Measurements from ENCODE around the gene SMARCC1.

The SMARCC1 gene

DNA sequence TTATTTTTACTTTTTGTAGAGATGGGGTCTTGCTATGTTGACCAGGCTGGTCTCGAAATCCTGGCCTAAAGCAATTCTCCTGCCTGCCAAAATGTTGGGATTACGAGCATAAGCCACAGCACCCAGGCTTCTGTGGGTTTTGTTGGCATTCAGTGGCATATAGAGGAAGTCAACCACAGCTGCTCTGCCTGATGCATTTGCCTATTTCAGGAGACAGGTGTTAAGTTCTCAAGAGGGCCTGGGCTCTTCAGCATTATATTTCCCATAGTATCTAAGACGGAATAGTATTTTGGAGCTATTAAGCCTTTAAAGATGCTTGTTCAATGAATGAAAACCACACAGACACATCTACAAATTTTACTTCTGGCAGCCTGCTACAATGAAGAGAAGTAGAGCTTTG lies 129.6 kb downstream of the SMARCC1 start:
- no peaks in the 10 kb centered on the region for H3K9me3 ChIP-seq
- no peaks in the 10 kb centered on the region for H3K27me3 ChIP-seq
- no peaks in the 10 kb centered on the region; the same call in 1 of the 2 replicates for H3K36me3 ChIP-seq
- no peak overlapping the region for H3K4me3 ChIP-seq (ENCODE audit: low read depth, low read length)
- no peak for DNase-seq
- H3K4me1 ChIP-seq, result no peaks in the 10 kb centered on the region
- TF ChIP-seq, protein P1, sequence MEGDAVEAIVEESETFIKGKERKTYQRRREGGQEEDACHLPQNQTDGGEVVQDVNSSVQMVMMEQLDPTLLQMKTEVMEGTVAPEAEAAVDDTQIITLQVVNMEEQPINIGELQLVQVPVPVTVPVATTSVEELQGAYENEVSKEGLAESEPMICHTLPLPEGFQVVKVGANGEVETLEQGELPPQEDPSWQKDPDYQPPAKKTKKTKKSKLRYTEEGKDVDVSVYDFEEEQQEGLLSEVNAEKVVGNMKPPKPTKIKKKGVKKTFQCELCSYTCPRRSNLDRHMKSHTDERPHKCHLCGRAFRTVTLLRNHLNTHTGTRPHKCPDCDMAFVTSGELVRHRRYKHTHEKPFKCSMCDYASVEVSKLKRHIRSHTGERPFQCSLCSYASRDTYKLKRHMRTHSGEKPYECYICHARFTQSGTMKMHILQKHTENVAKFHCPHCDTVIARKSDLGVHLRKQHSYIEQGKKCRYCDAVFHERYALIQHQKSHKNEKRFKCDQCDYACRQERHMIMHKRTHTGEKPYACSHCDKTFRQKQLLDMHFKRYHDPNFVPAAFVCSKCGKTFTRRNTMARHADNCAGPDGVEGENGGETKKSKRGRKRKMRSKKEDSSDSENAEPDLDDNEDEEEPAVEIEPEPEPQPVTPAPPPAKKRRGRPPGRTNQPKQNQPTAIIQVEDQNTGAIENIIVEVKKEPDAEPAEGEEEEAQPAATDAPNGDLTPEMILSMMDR (IDR thresholded peaks at IDR 0.05; ENCODE audit: low read depth, low read length), result no peak

DNA sequence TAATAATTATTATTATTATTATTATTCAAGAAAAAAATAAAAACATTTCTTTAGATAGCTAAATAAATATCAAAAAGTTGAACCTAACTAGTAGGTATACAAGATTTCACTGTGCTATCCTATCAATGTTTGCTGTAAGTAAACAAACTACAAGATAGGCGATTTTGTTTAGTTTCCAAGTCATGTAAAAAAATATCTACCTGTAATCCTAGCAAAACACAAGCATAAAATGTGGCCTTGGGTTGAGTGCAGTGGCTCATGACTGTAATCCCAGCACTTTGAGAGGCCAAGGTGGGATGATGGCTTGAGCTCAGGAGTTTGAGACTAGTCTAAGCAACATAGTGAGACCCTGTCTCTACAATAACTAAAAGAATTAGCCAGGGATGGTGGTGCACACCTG lies 131.4 kb downstream of the SMARCC1 start:
- Histone ChIP-seq H3K4me1 (no peaks in the 10 kb centered on the region), H3K9me3 (no peaks in the 10 kb centered on the region), H3K4me3 (ENCODE audit: low read depth, low read length) (no peak overlapping the region), H3K27me3 (no peaks in the 10 kb centered on the region), H3K36me3 (no peaks in the 10 kb centered on the region; the same call in 1 of the 2 replicates)
- TF ChIP-seq, protein P1 (IDR thresholded peaks at IDR 0.05; ENCODE audit: low read depth, low read length), result no peak
- no peak for DNase-seq

DNA sequence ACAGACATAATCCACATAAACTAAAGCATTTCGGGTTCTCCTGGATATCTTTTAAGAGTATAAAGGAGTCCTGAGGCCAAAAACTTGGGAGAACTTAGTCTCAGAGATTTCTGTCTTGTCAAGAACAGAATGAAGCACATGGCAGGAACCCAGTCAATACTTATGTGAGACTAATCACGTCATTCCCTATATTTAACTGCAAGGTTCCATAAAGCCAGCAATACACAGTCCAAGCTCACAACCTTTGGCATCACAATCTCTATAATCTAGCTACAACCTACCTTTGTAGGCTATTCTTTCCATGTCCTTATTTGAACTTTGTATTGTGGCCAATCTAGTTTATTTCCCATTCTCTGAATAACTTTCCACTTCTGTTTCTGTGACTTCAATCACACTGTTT lies 134.1 kb downstream of the SMARCC1 start:
- Histone ChIP-seq H3K4me3 (ENCODE audit: low read depth, low read length) (no peak overlapping the region), H3K9me3 (no peaks in the 10 kb centered on the region), H3K27me3 (no peaks in the 10 kb centered on the region), H3K36me3 (peaks cover 7% of the 10 kb centered on the region; the same call in 1 of the 2 replicates), H3K4me1 (no peaks in the 10 kb centered on the region)
- no peak for DNase-seq
- TF ChIP-seq, protein P1 (IDR thresholded peaks at IDR 0.05; ENCODE audit: low read depth, low read length), result no peak

DNA sequence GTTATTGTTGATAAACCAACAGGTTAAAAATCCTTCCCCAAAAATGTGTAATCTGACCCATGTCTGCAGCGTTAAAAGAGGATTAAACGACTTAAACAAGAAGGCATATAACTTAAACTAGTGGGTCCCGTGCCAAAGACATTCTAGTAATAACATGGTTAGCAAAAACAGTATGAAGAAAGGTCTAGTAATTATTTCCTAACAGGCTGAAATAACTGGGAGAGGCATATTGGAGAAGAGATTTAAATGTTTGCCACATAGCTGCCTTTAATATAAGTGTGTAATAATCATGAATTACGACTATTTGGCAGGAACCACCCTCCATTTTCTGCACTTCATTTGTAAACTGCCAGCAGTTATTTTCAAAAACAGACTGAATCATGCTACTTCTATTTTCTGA lies 135.3 kb downstream of the SMARCC1 start:
- Histone ChIP-seq H3K4me1 (no peaks in the 10 kb centered on the region), H3K36me3 (peaks cover 8% of the 10 kb centered on the region; the same call in 1 of the 2 replicates), H3K4me3 (ENCODE audit: low read depth, low read length) (no peak overlapping the region), H3K27me3 (no peaks in the 10 kb centered on the region), H3K9me3 (no peaks in the 10 kb centered on the region)
- no peak for DNase-seq
- TF ChIP-seq, protein P1 (IDR thresholded peaks at IDR 0.05; ENCODE audit: low read depth, low read length), result no peak

DNA sequence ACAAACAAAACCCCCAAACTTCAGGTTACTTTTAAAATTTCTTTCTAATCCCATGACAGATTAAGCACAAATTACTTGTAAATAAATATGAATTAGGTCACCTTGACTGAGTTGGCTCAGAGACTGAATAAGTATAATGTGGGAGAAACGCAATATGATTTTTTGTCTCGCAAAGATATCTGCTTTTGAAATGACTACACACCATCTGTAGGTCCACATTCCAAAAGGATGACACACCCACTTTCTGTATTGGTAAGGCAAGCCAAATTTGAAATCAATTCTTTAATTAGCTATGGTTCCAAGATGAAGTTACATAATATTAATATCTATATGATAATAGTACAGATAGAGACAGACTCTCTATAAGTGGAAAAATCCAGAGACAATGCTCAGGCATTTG lies 136.1 kb downstream of the SMARCC1 start:
- no peak for DNase-seq

DNA sequence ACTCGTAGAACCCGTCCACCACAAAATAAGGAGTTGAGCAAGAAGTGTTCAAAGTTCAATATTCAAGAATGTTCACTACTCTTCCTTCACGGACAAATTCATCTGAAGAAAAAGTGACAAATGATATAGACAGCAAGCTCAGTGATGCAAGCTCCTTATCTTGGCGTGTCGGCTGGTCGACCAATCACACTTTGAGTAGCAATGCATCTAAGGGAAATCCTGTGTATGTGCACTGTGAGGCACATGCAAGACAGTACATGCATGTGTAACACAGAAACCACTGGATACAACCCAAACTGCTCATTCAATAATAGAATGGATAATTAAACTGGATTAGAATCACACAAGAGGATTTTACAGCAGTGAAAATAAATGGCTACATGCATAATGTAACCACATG lies 138.6 kb downstream of the SMARCC1 start:
- no peaks in the 10 kb centered on the region for H3K4me1 ChIP-seq
- H3K36me3 ChIP-seq, result peaks cover 8% of the 10 kb centered on the region; the same call in 1 of the 2 replicates
- no peaks in the 10 kb centered on the region for H3K27me3 ChIP-seq
- no peak for DNase-seq
- no peaks in the 10 kb centered on the region for H3K9me3 ChIP-seq
- TF ChIP-seq, protein P1 (IDR thresholded peaks at IDR 0.05; ENCODE audit: low read depth, low read length), result no peak
- H3K4me3 ChIP-seq (ENCODE audit: low read depth, low read length), result no peak overlapping the region

More for the DNA sequence above, 136.1 kb downstream of the SMARCC1 start:
- TF ChIP-seq, protein P1 (IDR thresholded peaks at IDR 0.05; ENCODE audit: low read depth, low read length), result no peak
- H3K4me1 ChIP-seq, result no peaks in the 10 kb centered on the region
- H3K9me3 ChIP-seq, result no peaks in the 10 kb centered on the region
- H3K27me3 ChIP-seq, result no peaks in the 10 kb centered on the region
- no peak overlapping the region for H3K4me3 ChIP-seq (ENCODE audit: low read depth, low read length)
- peaks cover 8% of the 10 kb centered on the region; the same call in 1 of the 2 replicates for H3K36me3 ChIP-seq
